GM19467 (cell line): ENCODE results near the gene PPP2R3C.
A peak's percentile ranks its signal among the peaks of the same experiment; 100 is the strongest.
"Not testable (repeated sequence)": the region's sequence is repeated elsewhere in the genome, so short reads cannot be mapped to it uniquely, and the experiment has no call there.

ENCODE experiments used
- ATAC-seq: cut with Tn5 transposase; IDR thresholded peaks from one replicate; pipeline ENCODE4 v1.9.1; 2021; ENCODE audit warnings: mild to moderate bottlenecking, moderate library complexity; ENCODE audit not compliant: unreplicated experiment

Gene PPP2R3C

DNA sequence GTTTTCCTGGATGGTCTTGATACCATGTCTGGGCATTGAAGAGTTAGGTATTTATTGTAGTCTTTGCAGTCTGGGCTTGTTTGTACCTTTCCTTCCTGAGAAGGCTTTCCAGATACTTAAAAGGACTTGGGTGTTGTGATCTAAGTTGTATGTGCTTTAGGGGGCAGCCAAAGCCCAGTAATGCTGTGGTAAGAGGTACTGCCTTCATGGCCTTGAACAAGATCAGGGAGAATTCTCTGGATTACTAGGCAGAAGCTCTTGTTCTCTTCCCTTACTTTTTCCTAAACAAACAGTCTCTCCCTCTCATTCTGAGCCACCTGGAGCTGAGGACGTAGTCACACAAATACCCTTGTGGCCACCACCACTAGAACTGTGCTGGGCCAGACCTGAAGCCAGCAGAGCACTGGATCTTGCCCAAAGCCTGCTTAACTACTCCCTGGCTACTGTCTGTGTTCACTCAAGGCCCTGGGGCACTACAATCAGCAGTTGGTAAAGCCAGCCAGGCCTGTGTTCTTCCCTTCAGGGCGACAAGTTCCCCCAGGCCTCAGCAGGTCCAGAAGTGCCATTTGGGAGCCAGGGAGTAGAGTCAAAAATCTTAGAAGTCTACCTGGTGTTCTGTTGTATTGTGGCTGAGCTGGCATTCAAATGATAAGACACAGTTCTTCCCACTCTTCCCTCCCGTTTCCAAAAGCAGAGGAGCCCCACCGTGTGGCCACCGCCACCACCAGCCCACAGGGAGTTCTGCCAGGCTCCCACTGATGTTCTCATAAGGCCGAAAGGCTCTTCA lies 11.9 kb upstream of the PPP2R3C start:
- no peak for ATAC-seq

DNA sequence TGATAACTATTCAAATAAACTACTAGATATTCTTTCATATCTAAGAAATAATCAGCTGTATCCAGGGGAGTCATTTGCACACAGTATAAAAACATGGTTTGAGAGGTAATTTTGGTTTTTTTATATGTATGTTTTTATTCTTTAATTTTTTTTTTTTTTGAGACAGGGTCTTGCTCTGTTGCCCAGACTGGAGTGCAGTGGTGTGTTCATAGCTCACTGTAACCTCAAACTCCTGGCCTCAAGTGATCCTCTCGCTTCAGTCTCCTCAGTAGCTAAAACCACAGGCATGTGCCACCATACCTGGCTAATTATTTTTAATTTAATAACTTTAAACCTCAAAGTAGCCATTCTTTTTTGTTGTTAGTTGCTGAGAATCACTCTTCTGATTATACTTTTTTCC lies 2.3 kb upstream of the PPP2R3C start:
- ATAC-seq = no peak

DNA sequence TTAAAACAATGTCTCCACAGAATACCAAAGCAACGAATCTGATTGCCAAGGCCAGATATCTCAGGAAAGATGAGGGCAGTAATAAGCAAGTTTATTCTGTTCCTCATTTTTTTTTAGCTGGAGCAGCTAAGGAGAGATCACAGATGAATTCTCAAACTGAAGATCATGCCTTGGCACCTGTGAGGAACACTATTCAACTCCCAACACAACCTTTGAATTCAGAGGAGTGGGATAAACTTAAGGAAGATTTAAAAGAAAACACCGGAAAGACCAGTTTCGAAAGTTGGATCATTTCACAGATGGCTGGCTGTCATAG lies 1.6 kb upstream of the PPP2R3C start:
- ATAC-seq = no peak

DNA sequence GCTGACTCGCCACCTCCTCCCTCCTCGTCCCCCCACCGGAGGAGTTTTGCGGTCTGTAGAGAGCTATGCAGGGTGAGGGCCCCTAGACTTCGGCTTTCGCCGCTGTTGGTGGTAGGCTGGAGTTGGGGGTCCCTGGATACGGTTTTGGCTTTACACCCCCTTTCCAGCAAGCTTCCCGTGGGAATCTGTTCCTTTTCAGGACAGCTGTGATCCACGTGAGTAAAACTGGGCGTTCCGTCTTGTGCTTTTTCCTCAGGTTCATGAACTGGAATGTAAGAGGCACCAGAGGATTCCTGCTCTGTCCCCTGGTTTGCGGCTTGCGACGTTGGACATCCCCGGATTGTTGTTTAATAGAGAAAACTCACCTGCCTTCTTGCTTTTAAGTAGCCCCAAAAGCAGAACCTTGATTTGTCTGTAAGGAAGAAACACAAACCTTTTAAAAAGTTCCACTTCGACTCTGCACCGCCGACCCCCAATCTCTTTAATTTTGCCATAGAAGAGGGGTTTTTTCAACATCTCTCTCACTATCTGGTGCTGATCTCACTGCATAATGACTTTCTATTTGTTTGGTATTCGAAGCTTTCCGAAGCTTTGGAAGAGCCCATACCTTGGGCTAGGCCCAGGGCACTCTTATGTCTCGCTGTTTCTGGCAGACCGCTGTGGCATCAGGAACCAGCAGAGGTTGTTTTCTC lies 1.1 kb upstream of the PPP2R3C start:
- no peak for ATAC-seq

DNA sequence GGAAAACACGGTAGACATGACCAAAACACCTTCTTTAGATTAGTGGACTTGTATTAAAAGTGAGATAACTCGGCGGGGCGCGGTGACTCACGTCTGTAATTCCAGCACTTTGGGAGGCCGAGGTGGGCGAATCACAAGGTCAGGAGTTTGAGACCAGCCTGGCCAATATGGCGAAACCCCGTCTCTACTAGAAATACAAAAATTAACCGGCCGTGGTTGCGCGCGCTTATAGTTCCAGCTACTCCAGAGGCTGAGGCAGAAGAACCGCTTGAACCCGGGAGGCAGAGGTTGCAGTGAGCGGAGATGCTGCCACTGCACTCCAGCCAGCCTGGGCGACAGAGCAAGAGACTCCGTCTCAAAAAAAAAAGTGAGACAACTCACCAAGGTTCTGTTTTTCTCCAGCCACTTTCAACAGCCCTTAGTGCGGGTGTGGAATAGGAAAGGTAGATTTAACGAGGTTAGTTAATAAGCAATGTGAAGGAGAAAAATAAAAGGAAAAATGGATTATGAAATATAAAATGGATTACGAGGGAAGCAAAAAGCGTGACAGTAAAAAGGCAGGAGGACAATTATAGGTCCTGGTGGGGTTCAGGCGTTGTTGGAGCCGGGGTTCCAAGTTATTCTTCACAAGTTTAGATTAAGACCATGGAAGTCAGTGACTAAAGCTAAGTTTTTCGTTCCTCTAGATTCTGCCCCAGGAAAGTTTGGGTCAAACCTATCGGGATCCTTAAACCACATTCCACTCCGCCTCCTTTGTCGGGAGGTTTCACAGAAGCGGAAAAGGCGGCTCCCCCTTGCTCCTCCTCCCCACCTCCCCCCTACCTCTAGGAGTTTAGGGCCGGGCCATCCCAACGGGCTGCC lies 534 bp downstream of the PPP2R3C start:
- ATAC-seq = peak; percentile 4

DNA sequence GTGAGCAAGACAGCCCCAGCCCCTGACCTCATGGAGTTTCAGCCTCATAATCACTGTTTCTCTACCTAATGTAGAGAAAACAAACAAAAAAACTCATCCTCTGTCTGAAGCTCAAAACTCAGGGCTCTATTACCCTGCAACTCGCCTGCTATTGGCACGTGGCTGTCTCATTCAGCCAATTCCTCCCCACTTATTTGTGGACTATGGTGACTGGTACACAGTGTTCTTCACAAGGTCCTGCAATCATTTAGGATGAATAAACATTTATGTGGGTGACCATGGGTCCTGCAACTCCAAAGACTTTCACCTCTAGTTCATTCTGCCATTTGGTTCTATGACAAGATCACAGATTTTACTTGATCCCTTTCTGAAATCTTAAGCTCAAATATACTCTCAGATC lies 4.7 kb downstream of the PPP2R3C start:
- ATAC-seq = no peak

DNA sequence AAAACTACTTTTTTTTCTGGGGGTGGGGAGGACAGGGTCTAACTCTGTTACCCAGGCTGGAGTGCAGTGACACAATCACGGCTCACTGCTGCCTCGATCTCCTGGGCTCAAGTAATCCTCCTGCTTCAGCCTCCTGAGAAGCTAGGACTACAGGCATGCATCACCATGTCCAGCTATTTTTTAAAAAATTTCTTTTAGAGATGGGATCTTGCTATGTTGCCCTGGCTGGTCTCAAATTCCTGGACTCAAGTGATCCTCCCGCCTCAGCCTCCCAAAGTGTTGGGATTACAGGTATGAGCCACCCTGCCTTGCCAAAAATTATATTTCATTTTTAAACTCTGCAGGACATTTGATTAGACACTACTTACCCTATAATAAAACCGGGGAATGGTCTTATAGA lies 5.5 kb downstream of the PPP2R3C start:
- no peak for ATAC-seq

DNA sequence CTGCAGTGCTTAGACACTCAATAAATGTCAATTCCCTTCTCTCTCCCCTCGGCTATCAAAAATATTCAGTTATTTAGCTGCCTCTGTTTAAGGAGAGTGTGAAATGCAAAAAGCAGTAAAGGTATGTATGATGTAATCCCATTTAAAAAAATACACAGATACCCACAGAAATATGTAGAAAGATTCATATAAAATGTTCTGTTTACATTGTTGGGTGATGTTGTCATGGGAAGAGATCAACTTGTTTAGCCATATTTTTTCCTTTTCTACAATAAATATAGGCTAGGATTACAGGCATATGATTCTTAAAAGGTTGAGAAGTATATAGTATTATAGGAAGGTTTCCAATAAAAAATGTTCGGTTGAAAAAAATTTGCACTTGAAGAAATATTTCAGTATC lies 7.8 kb downstream of the PPP2R3C start:
- no peak for ATAC-seq

DNA sequence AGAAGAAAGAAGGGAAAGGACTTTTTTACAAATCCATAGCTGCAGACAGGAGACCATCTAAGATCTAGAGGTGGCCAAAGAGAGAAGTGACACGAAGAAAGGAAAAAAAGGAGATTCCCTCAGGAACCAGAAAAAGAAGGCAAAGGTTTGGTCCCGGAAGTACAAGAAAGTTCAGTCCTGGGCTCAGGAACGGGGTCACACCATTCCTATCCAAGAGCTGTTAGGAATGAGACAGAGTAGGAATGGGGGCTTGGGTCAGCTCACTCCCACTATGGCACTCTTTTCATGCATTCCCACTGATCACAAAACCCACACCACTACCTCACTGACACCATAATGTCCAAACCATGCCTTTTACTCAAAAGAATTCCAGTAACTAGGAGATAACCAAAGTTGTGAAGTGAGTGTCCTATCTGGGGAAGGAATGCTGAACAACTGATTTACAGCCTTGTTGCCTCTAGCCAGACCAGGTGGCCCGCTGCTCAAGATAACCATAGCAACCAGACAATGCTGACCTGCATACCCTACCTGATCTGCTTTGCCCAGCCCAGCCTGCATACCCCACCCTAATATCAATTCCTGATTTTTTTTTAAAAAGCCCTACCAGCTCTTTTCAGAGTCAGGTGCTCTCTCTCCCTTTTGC lies 8.4 kb downstream of the PPP2R3C start:
- ATAC-seq = no peak

DNA sequence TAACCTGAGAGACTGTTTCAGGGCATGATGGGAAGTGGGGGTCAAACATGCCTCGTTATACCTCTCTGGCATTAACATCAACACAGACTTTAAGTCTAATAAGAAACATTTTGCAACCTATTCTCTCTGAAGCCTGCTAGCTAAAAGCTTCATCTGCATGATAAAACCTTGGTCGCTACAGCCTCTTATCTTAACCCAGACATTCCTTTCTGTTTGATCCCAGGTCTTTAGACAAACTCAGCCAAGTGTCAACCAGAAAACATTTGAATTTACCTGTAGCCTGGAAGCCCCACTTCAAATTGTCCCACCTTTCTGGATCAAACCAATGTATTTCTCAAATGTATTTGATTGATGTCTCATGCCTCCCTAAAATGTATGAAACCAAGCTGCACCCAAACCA lies 9.1 kb downstream of the PPP2R3C start:
- no peak for ATAC-seq

DNA sequence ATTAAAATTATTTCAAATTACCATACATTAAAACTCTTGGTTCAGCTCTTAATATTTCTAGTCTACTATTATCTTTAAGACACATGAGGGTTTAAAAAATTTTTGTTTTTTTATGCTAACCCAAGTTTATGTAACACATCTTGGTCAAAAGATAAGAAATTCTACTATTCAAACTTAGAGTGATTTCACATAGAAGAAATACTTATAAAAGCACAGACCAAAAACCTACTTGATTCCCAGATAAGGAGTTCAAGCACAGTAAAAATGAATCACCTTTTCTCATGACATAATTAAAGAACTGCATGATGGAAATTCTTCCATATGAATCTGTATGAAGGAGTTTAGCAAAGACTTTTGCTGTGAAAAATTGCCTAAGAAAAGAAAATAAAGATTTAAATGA lies 13.9 kb downstream of the PPP2R3C start:
- ATAC-seq = no peak

DNA sequence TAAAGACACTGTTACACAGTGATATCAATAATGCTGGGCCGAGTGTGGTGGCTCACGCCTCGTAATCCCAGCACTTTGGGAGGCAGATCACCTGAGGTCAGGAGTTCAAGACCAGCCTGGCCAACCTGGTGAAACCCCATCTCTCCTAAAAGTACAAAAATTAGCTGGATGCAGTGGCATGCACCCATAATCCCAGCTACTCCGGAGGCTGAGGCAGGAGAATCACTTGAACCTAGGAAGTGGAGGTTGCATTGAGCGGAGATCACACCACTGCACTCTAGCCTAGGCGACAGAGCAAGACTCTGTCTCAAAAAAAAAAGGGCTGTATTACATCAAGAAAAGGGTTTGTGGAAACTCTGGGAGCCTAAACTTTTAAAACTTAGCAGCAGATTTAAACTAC lies 27.1 kb downstream of the PPP2R3C start:
- ATAC-seq = not testable (repeated sequence)

DNA sequence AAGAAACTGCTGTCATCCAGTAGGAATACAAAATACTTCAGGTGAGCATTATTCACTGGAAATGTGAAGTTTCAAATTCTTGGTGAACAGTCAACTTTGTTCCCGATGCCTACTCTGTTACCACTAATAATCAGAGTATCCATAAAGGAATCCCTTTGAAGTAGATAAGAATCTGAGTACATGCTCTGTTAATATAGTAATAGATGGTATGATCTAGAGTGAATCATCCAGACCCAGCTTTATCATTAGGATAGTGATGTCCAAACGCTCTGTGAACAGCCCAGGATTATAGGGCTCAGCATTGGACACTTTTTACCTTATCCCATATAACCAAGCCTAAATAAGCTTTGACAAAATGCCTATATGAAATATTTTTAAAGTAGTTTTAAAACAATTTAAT lies 33.3 kb downstream of the PPP2R3C start:
- no peak for ATAC-seq

DNA sequence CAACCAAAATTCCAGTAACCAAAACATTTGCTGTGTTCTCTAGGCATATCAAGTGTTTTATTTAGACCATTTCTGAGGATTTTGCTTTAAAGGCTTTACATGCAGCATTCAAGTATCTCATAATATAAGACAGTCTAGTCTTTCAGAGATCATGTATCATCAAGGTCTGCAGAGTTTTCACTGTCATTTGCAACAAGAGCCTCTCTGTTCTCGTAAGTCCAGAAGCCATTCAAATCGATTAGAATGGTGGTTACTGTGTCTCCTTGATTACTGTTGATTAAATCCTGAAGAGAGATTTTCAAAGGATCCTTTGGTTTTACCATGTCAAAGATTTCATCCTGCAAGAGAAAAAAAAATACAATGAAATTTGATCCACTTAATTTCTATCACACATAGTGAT lies 36.3 kb downstream of the PPP2R3C start:
- no peak for ATAC-seq

DNA sequence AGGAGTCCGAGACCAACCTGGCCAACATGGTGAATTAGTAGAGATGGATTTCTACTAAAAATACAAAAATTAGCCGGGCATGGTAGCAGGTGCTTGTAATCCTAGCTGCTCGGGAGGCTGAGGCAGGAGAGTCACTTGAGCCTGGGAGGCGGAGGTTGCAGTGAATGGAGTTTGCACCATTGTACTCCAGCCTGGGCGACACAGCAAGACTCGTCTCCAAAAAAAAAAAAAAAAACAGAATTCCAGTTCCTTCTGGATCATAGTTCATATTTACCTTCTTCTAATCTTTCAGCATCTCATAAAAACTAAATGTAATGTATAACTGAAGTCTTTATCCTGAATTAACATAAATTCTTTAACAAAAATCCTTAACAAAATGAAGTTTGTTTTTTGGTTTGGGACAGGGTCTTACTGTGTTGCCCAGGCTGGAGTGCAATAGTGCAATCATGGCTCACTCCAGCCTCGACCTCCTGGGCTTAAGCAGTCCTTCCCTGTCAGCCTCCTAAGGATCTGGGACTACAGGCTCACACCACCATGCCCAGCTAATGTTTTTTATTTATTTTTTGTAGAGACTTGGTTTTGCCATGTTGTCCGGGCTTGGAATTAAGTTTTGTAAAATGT lies 38.1 kb downstream of the PPP2R3C start:
- ATAC-seq = no peak

DNA sequence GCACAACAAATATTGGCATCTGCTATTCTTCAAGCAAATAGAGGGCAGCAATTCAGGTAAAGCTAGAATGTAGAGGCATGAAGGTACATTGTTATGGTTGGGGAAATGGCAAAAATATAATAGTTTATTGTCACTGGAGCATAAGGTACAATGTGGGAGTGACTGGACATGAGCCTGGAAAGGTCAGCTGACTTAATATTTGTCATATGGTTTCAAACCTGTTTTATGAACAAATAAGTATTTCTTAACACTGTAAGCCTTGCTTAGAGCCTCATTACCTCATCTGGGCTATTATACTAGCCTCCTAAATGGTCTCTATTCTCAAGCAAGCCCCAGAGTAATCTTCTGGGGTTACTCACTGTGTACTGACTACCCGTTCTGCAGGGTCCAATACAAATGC lies 42.0 kb downstream of the PPP2R3C start:
- ATAC-seq = no peak

DNA sequence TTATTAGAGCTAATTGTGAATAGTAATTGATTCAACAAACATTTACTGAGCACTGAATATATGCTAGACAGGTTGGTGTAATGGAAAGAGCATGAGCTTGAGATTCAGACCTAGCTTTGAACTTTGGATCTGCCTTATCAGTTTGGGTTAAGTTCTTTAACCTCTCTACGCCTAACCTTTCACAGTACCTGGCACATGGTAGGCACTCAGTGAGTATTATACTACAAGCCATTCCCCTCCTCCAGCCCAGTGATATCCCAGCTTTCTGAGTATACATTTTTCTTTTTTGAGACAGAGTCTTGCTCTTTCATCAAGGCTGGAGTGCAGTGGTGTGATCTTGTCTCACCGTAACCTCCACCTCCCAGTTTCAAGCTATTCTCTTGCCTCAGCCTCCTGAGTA lies 43.7 kb downstream of the PPP2R3C start:
- ATAC-seq = no peak

DNA sequence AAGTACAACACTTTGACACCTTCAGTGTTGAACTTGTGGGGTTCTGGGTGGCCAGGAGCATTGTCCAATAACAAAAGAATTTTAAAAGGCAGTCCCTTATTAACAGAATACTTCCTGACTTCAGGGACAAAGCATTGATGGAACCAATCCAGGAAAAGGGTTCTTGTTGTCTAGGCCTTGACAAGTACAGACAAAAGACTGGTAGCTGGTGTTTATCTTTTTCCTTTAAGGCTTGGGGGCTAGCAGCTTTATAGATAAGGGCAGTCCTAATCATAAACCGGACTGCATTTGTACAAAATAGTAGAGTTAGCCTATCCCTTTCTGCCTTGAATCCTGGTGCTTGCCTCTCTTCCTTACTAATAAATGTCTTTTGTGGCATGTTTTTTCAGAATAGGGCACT lies 48.3 kb downstream of the PPP2R3C start:
- no peak for ATAC-seq

DNA sequence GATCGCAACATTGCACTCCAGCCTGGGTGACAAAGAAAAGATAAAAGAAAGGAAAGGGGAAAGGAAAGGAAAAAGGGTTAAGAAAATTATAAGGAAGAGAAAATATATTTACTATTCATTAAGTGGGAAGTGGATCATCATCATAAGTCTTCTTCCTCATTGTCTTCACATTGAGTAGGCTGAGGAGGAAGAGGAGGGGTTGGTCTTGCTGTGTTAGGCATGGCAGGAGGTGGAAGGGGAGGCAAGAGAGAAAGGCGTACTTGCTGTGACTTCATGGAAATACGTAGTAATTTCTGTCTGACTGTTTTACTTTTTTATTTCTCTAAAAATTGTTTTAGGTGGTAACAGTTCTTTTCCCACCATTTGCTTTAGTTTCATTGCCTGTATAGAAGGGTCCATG lies 49.6 kb downstream of the PPP2R3C start:
- ATAC-seq = no peak

DNA sequence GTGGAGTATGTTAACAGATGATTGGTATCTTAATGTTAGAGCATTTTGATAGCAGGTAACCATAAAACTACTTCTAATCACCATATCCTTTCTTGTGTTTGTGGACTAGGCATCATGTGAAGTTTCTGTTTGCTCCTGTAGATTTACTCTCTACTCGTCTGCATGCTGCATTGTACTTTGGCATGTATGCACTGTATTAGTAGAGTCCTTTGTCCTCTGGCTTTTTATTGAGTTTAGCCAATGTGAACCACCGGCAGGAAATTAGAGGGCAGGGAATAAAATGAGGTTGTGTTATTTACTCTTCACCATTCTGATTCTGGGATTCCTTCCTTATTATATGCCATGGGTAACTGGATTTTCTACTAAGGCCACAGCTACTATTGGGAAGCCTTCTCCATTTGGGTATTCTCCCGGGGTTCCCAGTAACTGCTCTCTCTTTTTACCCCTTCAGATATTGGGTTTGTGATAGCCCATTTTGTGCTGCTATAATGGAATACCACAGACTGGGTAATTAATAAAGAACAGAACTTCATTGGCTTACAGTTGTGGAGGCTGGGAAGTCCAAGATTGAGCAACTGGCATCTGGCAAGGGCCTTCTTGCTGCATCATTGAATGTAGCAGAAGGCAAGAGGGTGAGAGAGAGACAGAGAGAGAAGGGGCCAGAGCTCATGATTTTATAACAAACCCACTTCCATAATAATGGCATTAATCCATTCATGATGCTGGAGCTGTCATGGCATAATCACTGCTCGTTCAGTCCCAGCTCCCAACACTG lies 53.4 kb downstream of the PPP2R3C start:
- no peak for ATAC-seq
